Subcutaneous abdominal adipose tissue (tissue), 5 donors: Measurements from ENCODE around the gene FAM120C.

Experiments
- H3K27ac ChIP-seq: one replicate; pipeline ENCODE4 v1.7.0; 2013; ENCODE audit warnings: low read depth, mild to moderate bottlenecking, inconsistent platforms, low read length, moderate library complexity
- H3K27me3 ChIP-seq, 5 donors: one replicate each; pipeline ENCODE4 v1.7.0; 2013; ENCODE audit warnings: low read length in 5 of 5, inconsistent platforms in 1 of 5; ENCODE audit not compliant: control insufficient read depth in 5 of 5, insufficient read depth in 4 of 5
- H3K36me3 ChIP-seq, 5 donors: one replicate each; pipeline ENCODE4 v1.7.0; 2013; ENCODE audit warnings: low read length in 5 of 5; ENCODE audit not compliant: control insufficient read depth in 5 of 5, insufficient read depth in 5 of 5
- H3K4me1 ChIP-seq, 5 donors: one replicate each; pipeline ENCODE4 v1.7.0; 2013; ENCODE audit warnings: low read length in 5 of 5, mild to moderate bottlenecking in 3 of 5, moderate library complexity in 1 of 5; ENCODE audit not compliant: control insufficient read depth in 5 of 5, insufficient read depth in 5 of 5
- H3K4me3 ChIP-seq, 5 donors: one replicate each; pipeline ENCODE4 v1.7.0; 2013; ENCODE audit warnings: low read length in 5 of 5, low read depth in 1 of 5
- H3K9ac ChIP-seq, 5 donors: one replicate each; pipeline ENCODE4 v1.7.0; 2013; ENCODE audit warnings: low read length in 5 of 5, mild to moderate bottlenecking in 4 of 5, moderate library complexity in 3 of 5
- H3K9me3 ChIP-seq, 5 donors: one replicate each; pipeline ENCODE4 v1.7.0; 2013; ENCODE audit warnings: low read length in 5 of 5; ENCODE audit not compliant: control insufficient read depth in 5 of 5
- donor health status: healthy.
- donor health status: healthy.
- donor health status: healthy.
- donor health status: healthy.
- donor health status: healthy.

Gene FAM120C

DNA sequence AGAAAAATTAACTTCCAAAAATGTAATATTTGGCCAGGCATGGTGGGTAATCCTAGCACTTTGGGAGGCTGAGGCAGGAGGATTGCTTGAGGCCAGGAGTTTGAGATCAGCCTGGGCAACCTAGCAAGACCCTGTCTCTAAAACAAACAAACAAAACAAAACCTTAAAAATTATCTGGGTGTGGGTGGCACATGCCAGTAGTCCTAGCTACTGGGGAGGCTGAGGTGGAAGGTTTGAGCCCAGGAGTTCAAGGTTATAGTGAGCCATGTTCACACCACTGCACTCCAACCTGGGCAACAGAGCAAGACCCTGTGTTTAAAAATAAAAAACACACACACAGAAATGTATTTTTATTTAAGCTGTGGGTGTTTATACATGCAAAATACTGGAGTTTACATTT, 12.0 kb downstream of the FAM120C start:
- peaks cover 0 to 6% (median 0%) of the 10 kb centered on the region in 5 donors for H3K27me3 ChIP-seq
- H3K4me1 ChIP-seq, result peaks cover 0 to 20% (median 0%) of the 10 kb centered on the region in 5 donors
- H3K9ac ChIP-seq, result no peak overlapping the region
- no peaks in the 10 kb centered on the region for H3K9me3 ChIP-seq
- H3K36me3 ChIP-seq, result peaks cover 0 to 3% (median 0%) of the 10 kb centered on the region in 5 donors
- H3K4me3 ChIP-seq, result no peak overlapping the region
- H3K27ac ChIP-seq, result peak overlapping the region; percentile 77

DNA sequence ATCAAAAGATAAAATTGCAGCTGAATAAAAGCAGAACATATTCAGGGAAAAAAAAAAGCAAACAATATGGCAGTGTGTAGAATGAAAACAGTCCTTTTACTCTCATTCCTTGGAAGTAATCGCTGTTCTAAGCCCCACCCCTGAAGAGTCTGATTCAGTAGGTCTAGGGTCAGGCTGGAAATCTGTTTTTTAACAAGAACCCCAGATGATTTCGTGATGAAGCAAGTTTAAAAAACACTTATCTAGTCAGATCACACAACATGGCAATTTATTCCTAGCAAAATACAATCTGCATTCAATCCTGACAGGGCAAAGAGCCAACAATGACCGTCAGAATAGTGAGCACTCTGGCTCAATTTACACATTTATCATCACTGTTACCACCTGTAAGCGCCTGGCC, 16.1 kb downstream of the FAM120C start:
- Histone ChIP-seq H3K27me3 (peaks cover 0 to 2% (median 0%) of the 10 kb centered on the region in 5 donors), H3K36me3 (no peaks in the 10 kb centered on the region), H3K27ac (peak overlapping the region; percentile 59), H3K4me1 (peaks cover 0 to 20% (median 0%) of the 10 kb centered on the region in 5 donors), H3K9ac (peak overlapping the region in 1 of 5 donors; percentile 25), H3K4me3 (no peak overlapping the region), H3K9me3 (no peaks in the 10 kb centered on the region)

DNA sequence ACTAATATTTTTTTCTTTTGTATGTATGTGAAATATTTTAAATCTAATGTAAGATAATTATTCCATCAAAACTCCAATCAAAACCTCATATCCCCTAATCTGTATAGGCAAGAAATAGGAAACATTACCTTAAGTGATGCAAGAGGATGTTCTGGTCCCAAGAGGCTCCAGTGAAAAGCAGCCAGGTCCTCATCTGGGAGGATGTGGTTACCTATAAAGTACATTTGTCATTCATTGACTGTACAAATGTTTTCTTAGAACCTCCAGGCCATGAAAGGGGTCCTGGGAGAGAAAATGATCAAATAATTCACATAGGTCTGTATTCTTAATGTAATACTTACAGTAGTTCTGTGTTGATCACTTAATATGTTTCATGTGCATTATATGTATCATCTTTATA, 25.5 kb downstream of the FAM120C start:
- no peak overlapping the region for H3K27ac ChIP-seq
- H3K4me1 ChIP-seq, result no peaks in the 10 kb centered on the region
- H3K36me3 ChIP-seq, result peaks cover 0 to 5% (median 2%) of the 10 kb centered on the region in 5 donors
- H3K9ac ChIP-seq, result no peak overlapping the region
- no peaks in the 10 kb centered on the region for H3K9me3 ChIP-seq
- no peaks in the 10 kb centered on the region for H3K27me3 ChIP-seq
- H3K4me3 ChIP-seq, result no peak overlapping the region

DNA sequence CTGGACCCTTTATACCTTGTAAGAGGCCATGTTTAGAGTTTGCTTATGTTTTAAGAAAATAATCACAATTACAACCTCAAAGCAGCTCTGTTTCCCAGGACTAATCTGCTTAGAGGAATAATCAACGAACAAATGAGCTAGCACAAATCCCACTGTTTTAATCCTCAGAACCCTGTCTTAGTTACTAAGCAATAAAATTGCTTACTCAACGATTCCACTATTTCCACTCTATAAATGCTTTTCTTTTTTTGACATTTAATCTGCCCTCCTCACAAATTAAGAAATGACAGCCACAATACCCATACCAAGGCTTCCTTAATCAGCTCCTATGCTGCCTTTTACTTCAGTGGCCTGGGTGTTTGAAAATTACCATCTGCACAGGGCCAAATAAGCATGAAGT, 48.8 kb downstream of the FAM120C start:
- Histone ChIP-seq H3K4me1 (no peaks in the 10 kb centered on the region), H3K4me3 (no peak overlapping the region), H3K27me3 (peaks cover 0 to 4% (median 0%) of the 10 kb centered on the region in 5 donors), H3K9ac (no peak overlapping the region), H3K36me3 (peaks cover 6 to 36% (median 23%) of the 10 kb centered on the region in 5 donors), H3K9me3 (no peaks in the 10 kb centered on the region), H3K27ac (no peak overlapping the region)

DNA sequence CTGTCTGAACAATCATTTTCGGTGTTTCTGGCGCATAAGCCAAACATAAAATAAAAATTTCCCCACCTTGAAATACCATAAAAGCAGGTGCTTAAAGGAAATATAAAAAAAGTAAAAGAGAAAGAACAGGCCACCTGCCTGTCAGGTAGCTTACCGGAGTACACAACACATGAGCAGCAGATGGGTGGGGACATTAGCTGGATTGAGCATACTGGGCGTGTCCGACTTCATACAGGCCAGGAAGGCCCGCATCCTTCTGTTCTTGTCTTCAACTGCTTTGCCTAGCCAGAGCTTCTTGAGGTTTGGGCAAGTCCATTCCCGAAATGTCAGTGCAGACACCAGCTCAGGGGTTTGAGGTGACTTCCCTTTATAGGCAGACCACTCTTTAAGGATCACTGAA, 66.7 kb downstream of the FAM120C start:
- Histone ChIP-seq H3K27ac (no peak overlapping the region), H3K4me1 (no peaks in the 10 kb centered on the region), H3K9ac (no peak overlapping the region), H3K27me3 (no peaks in the 10 kb centered on the region), H3K9me3 (no peaks in the 10 kb centered on the region), H3K36me3 (peaks cover 0 to 3% (median 0%) of the 10 kb centered on the region in 5 donors), H3K4me3 (no peak overlapping the region)

DNA sequence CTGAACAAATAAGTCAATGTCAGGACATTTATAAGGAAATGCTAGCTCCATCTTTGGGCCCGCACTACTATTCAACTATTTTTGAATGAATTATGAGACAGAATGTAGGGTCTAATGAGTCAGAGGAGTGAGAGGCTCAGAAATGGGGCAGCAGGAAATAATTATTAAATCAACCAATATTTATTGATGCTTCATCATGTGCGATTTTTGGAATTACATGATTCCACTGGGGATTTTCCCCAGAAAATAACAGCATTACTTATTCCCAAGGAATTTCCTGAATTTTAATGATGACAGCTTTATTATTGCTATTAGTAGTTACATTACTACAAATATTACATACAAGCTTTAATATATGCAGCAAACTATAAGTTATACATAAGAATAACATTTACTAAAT, 89.5 kb downstream of the FAM120C start:
- Histone ChIP-seq H3K4me3 (no peak overlapping the region), H3K4me1 (no peaks in the 10 kb centered on the region), H3K9ac (no peak overlapping the region), H3K36me3 (peaks cover 0 to 12% (median 7%) of the 10 kb centered on the region in 5 donors), H3K27ac (no peak overlapping the region), H3K27me3 (peaks cover 0 to 2% (median 0%) of the 10 kb centered on the region in 5 donors), H3K9me3 (no peaks in the 10 kb centered on the region)

DNA sequence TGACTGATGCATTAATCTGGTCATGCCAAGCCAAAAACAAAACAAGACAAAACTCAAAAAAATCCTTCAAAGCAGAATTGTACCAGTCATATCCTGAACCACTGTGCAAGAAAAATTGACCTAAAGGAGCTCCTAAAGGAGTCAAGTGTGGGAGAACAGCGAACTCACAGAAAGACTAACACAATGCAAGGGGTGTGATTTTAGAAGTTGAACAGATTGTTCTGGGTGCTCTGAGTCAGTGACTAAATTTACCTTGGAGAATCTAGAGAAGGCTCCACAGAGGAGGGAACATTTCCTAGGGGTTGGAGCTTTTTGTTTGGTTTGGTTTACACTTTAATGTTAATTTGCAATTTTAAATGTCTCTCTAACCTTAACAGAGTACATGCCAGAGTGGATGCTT, 89.9 kb downstream of the FAM120C start:
- Histone ChIP-seq H3K9ac (no peak overlapping the region), H3K4me3 (no peak overlapping the region), H3K27ac (no peak overlapping the region), H3K9me3 (no peaks in the 10 kb centered on the region), H3K27me3 (peaks cover 0 to 2% (median 0%) of the 10 kb centered on the region in 5 donors), H3K4me1 (no peaks in the 10 kb centered on the region), H3K36me3 (peaks cover 0 to 12% (median 7%) of the 10 kb centered on the region in 5 donors)

DNA sequence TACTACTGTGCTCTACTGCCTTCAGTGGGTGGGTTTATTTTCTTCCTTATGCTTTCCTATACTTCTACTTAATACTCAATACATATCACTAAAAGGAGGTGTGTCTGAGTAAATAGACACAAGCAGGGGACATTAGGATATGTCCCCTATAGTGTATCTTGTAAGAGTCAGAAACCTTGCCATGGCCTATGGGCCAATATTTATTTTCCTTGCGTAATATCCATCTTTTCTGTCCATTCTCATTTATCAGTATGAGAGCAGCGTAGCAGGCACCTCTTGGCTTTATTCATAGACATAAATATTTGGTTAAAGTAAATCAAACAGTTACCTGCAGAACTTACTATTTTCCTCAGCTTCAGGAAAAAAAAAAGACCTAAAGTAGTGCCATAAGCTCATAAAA, 92.2 kb downstream of the FAM120C start:
- H3K27me3 ChIP-seq, result peaks cover 0 to 2% (median 0%) of the 10 kb centered on the region in 5 donors
- no peak overlapping the region for H3K9ac ChIP-seq
- H3K4me3 ChIP-seq, result no peak overlapping the region
- no peak overlapping the region for H3K27ac ChIP-seq
- H3K9me3 ChIP-seq, result no peaks in the 10 kb centered on the region
- peaks cover 0 to 14% (median 7%) of the 10 kb centered on the region in 5 donors for H3K36me3 ChIP-seq
- peaks cover 0 to 5% (median 0%) of the 10 kb centered on the region in 5 donors for H3K4me1 ChIP-seq

DNA sequence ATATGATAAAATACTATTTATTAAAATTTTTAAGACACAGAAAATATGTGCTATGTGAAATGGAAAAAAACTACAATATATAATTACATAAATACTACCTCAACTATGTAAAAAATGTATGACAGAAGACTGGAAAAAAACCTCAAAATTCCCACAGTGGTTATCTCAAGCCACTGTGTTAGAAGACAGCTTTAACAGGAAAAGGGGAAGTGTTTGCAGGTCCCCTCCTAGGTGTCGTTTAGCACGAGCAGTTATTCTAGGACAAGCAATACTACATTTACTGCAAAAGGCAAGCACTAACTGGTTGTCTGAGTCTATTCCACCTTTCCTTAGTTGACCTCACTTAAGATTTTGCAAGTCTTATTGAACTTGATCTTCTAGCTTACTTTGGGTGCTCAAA, 93.9 kb downstream of the FAM120C start:
- no peaks in the 10 kb centered on the region for H3K9me3 ChIP-seq
- peaks cover 0 to 2% (median 0%) of the 10 kb centered on the region in 5 donors for H3K27me3 ChIP-seq
- no peak overlapping the region for H3K27ac ChIP-seq
- H3K36me3 ChIP-seq, result peaks cover 6 to 24% (median 14%) of the 10 kb centered on the region in 5 donors
- H3K4me1 ChIP-seq, result peaks cover 0 to 5% (median 0%) of the 10 kb centered on the region in 5 donors
- H3K4me3 ChIP-seq, result no peak overlapping the region
- H3K9ac ChIP-seq, result no peak overlapping the region

DNA sequence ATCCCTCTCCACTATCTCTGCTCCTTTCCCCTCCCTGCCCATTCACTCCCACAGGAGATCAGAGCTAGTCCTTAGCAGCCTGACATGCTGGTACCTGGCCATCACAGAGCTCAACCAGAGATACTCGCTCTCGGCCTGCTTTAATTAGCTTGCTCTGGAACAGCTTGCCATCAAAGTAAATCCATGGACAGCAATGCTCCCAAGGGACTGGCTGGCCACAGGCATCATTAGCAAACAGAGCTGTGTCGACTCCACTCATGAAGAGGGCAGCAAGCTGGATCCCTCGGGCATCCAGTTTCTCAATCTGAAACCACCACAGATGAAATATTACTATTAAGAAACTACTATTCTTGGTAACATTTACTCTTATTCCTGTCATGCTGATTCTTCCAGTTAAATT, 95.4 kb downstream of the FAM120C start:
- H3K9ac ChIP-seq, result no peak overlapping the region
- H3K36me3 ChIP-seq, result peaks cover 8 to 24% (median 14%) of the 10 kb centered on the region in 5 donors
- H3K9me3 ChIP-seq, result no peaks in the 10 kb centered on the region
- H3K27ac ChIP-seq, result no peak overlapping the region
- H3K4me1 ChIP-seq, result peaks cover 0 to 5% (median 0%) of the 10 kb centered on the region in 5 donors
- no peak overlapping the region for H3K4me3 ChIP-seq
- H3K27me3 ChIP-seq, result peaks cover 0 to 2% (median 0%) of the 10 kb centered on the region in 5 donors
